Neural cell (in vitro differentiated cells): ENCODE results near the gene AP2A2. TPM values are rescaled to one million over a fixed set of nuclear protein-coding genes. Genes with fewer than 3 reads are reported as not detected.

Experiments
- H2AFZ ChIP-seq: fragments of 200-600, 300-800 bp; sonication (generic), shearing (Covaris generic); 2 replicates; pipeline ENCODE4 v1.6.0; 2014; ENCODE audit warnings: low read depth, mild to moderate bottlenecking, antibody characterized with exemption, low read length, moderate library complexity
- H3F3A ChIP-seq: fragments of 200-600 bp; shearing (Covaris generic); 2 replicates; pipeline ENCODE4 v1.6.1; 2016; ENCODE audit warnings: mild to moderate bottlenecking, moderate library complexity, mixed read lengths, antibody characterized with exemption, low read length; ENCODE audit not compliant: insufficient read depth, poor library complexity, severe bottlenecking
- H3K27ac ChIP-seq: fragments of 200-600, 300-800 bp; sonication (generic), shearing (Covaris generic); 2 replicates; pipeline ENCODE4 v1.5.1; 2014; ENCODE audit warnings: mild to moderate bottlenecking, low read length, moderate library complexity
- H3K27me3 ChIP-seq: fragments of 300-800, 200-600 bp; sonication (generic), shearing (Covaris generic); 2 replicates; pipeline ENCODE4 v1.6.0; 2014; ENCODE audit warnings: mild to moderate bottlenecking, low read depth, low read length, moderate library complexity; ENCODE audit not compliant: insufficient read depth
- H3K36me3 ChIP-seq: fragments of 300-800, 200-600 bp; sonication (generic), shearing (Covaris generic); 2 replicates; pipeline ENCODE4 v1.5.1; 2014; ENCODE audit warnings: mild to moderate bottlenecking, antibody characterized with exemption, low read length, moderate library complexity; ENCODE audit not compliant: insufficient read depth
- H3K4me2 ChIP-seq: fragments of 300-800, 200-600 bp; sonication (generic), shearing (Covaris generic); 2 replicates; pipeline ENCODE4 v1.6.0; 2014; ENCODE audit warnings: mild to moderate bottlenecking, low read length
- H3K4me3 ChIP-seq: fragments of 300-800, 200-600 bp; sonication (generic), shearing (Covaris generic); 2 replicates; pipeline ENCODE4 v1.5.1; 2014; ENCODE audit warnings: mild to moderate bottlenecking, low read length, moderate library complexity
- H3K79me2 ChIP-seq: fragments of 200-600 bp; shearing (Covaris generic); replicated peaks from 2 replicates; pipeline ENCODE4 v1.6.0; 2014; ENCODE audit warnings: mild to moderate bottlenecking, low read length, moderate library complexity; ENCODE audit not compliant: insufficient read depth
- H3K9ac ChIP-seq: fragments of 300-800, 200-600 bp; sonication (generic), shearing (Covaris generic); 2 replicates; pipeline ENCODE4 v1.6.1; 2016; ENCODE audit warnings: mild to moderate bottlenecking, low read length, mixed read lengths
- H3K9me2 ChIP-seq: fragments of 200-600 bp; shearing (Covaris generic); 2 replicates; pipeline ENCODE4 v1.6.1; 2016; ENCODE audit warnings: mild to moderate bottlenecking, low read length, mixed read lengths; ENCODE audit not compliant: insufficient read depth
- H3K9me3 ChIP-seq: fragments of 200-600, 300-800 bp; sonication (generic), shearing (Covaris generic); 2 replicates; pipeline ENCODE4 v1.6.1; 2016; ENCODE audit warnings: mild to moderate bottlenecking, mixed run types, low read length, moderate library complexity, mixed read lengths
- H4K20me1 ChIP-seq: fragments of 200-600 bp; shearing (Covaris generic); 2 replicates; pipeline ENCODE4 v1.6.1; 2016; ENCODE audit warnings: mild to moderate bottlenecking, mixed run types; ENCODE audit not compliant: insufficient read depth
- EP300 ChIP-seq: fragments of 450-650 bp; conservative IDR thresholded peaks from 2 replicates; pipeline ENCODE4 v1.6.1; 2014; ENCODE audit warnings: antibody characterized with exemption, mild to moderate bottlenecking, moderate library complexity; ENCODE audit not compliant: poor library complexity, severe bottlenecking
- EZH2 ChIP-seq: fragments of 200-600, 300-800 bp; shearing (Covaris generic), sonication (generic); IDR thresholded peaks from 2 replicates; pipeline ENCODE4 v1.6.1; 2014; ENCODE audit warnings: antibody characterized with exemption, low read length, borderline replicate concordance, mild to moderate bottlenecking; ENCODE audit not compliant: insufficient read depth, poor library complexity, severe bottlenecking
- MXI1 ChIP-seq: fragments of 450-650 bp; conservative IDR thresholded peaks from 2 replicates; pipeline ENCODE4 v1.6.1; 2014; ENCODE audit warnings: antibody characterized with exemption, mild to moderate bottlenecking; ENCODE audit not compliant: poor library complexity, severe bottlenecking
- POLR2AphosphoS5 ChIP-seq: IDR thresholded peaks from 2 replicates; pipeline ENCODE4 v1.6.1; 2012
- RAD21 ChIP-seq: fragments of 450-650 bp; conservative IDR thresholded peaks from 2 replicates; pipeline ENCODE4 v1.6.1; 2014; ENCODE audit warnings: antibody characterized with exemption, mild to moderate bottlenecking, moderate library complexity
- REST ChIP-seq: IDR thresholded peaks from 2 replicates; pipeline ENCODE4 v1.6.1; 2012; ENCODE audit warnings: borderline replicate concordance
- SMC3 ChIP-seq: fragments of 450-650 bp; conservative IDR thresholded peaks from 2 replicates; pipeline ENCODE4 v1.6.1; 2014; ENCODE audit warnings: antibody characterized with exemption, mild to moderate bottlenecking, moderate library complexity; ENCODE audit not compliant: poor library complexity
- TAF1 ChIP-seq: IDR thresholded peaks from 2 replicates; pipeline ENCODE4 v1.6.1; 2012; ENCODE audit warnings: low read depth
- polyA plus RNA-seq: library from polyadenylated mRNA; depleted of rRNA; stranded (reverse); fragments of >200 nt; gene quantifications from 2 replicates; pipeline ENCODE4 v1.2.3, GENCODE V29; 2014
- TF ChIP-seq, protein P1 (sequence below): fragments of 450-650 bp; IDR thresholded peaks from 2 replicates; pipeline ENCODE4 v1.5.1; 2014; ENCODE audit warnings: antibody characterized with exemption, mild to moderate bottlenecking, moderate library complexity; ENCODE audit not compliant: poor library complexity, severe bottlenecking

Gene AP2A2
- polyA plus RNA-seq, 1 donor from 2014 or later = 46.5 TPM

DNA sequence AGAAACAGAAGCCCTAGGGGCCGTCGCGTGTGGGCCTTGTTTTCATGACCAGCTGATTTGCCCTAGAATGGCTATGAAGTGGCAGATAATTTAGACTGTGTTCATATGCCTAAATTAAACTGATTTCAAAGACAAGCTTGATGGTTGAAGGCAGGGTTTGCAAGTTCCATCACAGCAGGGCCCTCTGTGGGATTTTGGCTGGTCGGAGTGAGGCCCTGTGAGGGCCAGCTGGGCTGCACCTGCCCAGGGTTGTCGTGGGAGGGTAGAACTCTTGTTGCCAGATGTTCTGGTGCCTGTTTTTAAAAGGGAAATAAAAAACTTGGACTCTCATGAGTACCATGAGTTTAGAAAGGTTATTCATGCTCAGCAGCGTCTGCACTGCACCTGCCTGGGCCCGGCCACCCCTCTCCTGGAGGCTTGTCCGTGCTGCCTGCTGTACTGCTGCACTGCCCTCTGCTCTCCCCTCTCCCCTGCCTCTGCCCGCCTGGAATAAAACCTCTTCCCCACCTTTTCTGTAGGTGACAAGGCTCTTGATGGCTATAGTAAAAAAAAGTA lies 44.1 kb downstream of the AP2A2 start:
- Histone ChIP-seq H3K27ac (no peak overlapping the region), H3F3A (no peaks in the 10 kb centered on the region), H3K9me3 (no peaks in the 10 kb centered on the region), H3K36me3 (no peaks in the 10 kb centered on the region), H3K4me2 (no peak overlapping the region), H3K9me2 (no peaks in the 10 kb centered on the region), H4K20me1 (no peaks in the 10 kb centered on the region), H2AFZ (no peak overlapping the region), H3K79me2 (no peaks in the 10 kb centered on the region), H3K4me3 (no peak overlapping the region), H3K27me3 (no peaks in the 10 kb centered on the region), H3K9ac (no peak overlapping the region)
- TF ChIP-seq EZH2 (no peak), POLR2AphosphoS5 (no peak), REST (no peak), RAD21 (no peak), SMC3 (no peak), TAF1 (no peak), MXI1 (no peak), EP300 (no peak)
- TF ChIP-seq, protein P1, sequence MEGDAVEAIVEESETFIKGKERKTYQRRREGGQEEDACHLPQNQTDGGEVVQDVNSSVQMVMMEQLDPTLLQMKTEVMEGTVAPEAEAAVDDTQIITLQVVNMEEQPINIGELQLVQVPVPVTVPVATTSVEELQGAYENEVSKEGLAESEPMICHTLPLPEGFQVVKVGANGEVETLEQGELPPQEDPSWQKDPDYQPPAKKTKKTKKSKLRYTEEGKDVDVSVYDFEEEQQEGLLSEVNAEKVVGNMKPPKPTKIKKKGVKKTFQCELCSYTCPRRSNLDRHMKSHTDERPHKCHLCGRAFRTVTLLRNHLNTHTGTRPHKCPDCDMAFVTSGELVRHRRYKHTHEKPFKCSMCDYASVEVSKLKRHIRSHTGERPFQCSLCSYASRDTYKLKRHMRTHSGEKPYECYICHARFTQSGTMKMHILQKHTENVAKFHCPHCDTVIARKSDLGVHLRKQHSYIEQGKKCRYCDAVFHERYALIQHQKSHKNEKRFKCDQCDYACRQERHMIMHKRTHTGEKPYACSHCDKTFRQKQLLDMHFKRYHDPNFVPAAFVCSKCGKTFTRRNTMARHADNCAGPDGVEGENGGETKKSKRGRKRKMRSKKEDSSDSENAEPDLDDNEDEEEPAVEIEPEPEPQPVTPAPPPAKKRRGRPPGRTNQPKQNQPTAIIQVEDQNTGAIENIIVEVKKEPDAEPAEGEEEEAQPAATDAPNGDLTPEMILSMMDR = no peak

DNA sequence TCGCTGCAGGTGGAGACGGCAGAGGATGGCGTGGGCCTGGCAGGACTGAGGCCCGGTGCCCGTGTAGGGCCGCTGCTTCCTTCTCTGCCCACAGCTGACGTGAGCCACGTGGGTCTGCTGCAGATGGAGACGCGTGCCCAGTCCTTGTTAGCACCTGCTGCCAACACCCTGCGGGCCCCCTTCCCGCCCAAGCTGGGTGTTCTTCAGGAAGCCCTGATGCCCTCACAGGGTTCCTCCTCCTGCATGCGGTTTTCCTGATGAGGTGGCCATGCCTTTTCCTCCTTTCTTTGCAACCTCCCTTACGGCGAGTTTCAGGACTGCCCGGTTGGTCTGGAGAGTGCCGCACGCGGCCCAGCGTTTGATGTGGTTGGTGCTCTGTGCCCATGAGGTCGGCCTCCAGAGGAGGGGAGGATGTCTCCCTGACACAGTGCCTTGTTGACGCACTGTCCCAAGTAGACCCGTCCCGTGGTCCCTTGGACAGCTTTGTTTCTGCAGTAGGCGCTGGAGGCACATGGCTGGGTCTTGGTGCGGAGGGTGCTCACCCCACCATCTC lies 44.7 kb downstream of the AP2A2 start:
- H3K27me3 ChIP-seq = no peaks in the 10 kb centered on the region
- TF ChIP-seq TAF1 (no peak), EP300 (no peak), RAD21 (no peak), MXI1 (no peak), POLR2AphosphoS5 (no peak), EZH2 (no peak), SMC3 (no peak), REST (no peak)
- TF ChIP-seq, protein P1 = no peak
- H3K4me2 ChIP-seq = no peak overlapping the region
- no peaks in the 10 kb centered on the region for H3F3A ChIP-seq
- H3K79me2 ChIP-seq = no peaks in the 10 kb centered on the region
- no peaks in the 10 kb centered on the region for H3K9me2 ChIP-seq
- H3K36me3 ChIP-seq = no peaks in the 10 kb centered on the region
- no peak overlapping the region for H2AFZ ChIP-seq
- no peaks in the 10 kb centered on the region for H3K9me3 ChIP-seq
- H3K27ac ChIP-seq = no peak overlapping the region
- H3K4me3 ChIP-seq = no peak overlapping the region
- H4K20me1 ChIP-seq = no peaks in the 10 kb centered on the region
- no peak overlapping the region for H3K9ac ChIP-seq
